Spleen (tissue), 7 donors: ENCODE results near the gene KLHL14.

Source experiments
- POLR2A ChIP-seq, 3 donors: fragments of 450-650 bp; IDR thresholded peaks; one replicate each; pipeline ENCODE4 v1.5.1; 2017; ENCODE audit warnings: antibody characterized with exemption in 3 of 3, mild to moderate bottlenecking in 1 of 3
- POLR2AphosphoS5 ChIP-seq, 3 donors: sonication (generic); formaldehyde crosslinking; IDR thresholded peaks; one replicate each; pipeline ENCODE4 v1.5.1; 2017; ENCODE audit warnings: antibody characterized with exemption in 3 of 3
- TF ChIP-seq, protein P1 (sequence below), 11 experiments: fragments of 200-600 bp in 7 of 11; fragments of 450-650 bp in 4 of 11; sonication (generic) in 4 of 11; IDR thresholded peaks in 8 of 11; conservative IDR thresholded peaks in 3 of 11; 1 replicate in 7 of 11; 2 replicates in 4 of 11; pipeline versions ENCODE4 v1.4.0 to v1.8.0; 2016 to 2021; ENCODE audit warnings: antibody characterized with exemption in 11 of 11, inconsistent platforms in 4 of 11, mild to moderate bottlenecking in 1 of 11
- donor health status: DM: no; HTN: no; CAD: no; lungs with moderate emphysema.
- donor health status: DM: no; HTN: no; CAD: no.
- donor health status: DM: no; HTN: no; CAD: no.

DNA sequence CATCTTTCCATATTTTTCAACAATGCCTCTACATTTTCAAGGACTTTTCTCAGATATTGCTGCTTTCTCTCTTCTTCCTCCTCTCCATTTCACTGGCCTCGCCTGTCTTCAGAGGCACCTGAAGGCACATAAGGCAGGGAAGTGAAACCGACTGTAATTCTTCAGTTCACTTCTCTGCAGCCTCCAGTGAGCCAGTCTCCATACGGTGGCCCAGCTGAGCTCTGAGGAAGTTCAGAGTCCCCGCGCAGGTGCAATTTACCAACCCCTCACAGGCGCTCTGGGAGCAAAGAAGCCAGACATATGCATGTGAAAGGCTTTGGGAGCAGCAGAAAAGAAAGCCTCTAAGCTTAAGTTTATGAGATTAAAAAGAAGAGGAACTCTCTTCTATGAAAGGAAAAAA lies 12.4 kb downstream of the KLHL14 start:
- TF ChIP-seq, protein P1, sequence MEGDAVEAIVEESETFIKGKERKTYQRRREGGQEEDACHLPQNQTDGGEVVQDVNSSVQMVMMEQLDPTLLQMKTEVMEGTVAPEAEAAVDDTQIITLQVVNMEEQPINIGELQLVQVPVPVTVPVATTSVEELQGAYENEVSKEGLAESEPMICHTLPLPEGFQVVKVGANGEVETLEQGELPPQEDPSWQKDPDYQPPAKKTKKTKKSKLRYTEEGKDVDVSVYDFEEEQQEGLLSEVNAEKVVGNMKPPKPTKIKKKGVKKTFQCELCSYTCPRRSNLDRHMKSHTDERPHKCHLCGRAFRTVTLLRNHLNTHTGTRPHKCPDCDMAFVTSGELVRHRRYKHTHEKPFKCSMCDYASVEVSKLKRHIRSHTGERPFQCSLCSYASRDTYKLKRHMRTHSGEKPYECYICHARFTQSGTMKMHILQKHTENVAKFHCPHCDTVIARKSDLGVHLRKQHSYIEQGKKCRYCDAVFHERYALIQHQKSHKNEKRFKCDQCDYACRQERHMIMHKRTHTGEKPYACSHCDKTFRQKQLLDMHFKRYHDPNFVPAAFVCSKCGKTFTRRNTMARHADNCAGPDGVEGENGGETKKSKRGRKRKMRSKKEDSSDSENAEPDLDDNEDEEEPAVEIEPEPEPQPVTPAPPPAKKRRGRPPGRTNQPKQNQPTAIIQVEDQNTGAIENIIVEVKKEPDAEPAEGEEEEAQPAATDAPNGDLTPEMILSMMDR (IDR thresholded peaks at IDR 0.05 in 8 of 11, conservative IDR thresholded peaks at IDR 0.05 in 3 of 11): no peak
- no peak for TF ChIP-seq POLR2A (IDR thresholded peaks at IDR 0.05)
- peak in 2 of 3 donors; percentile 65 to 72 for TF ChIP-seq POLR2AphosphoS5 (IDR thresholded peaks at IDR 0.05)
